GM12875 (cell line): ENCODE data around the gene HOXB5.

Experiments
- H3K4me3 ChIP-seq: one replicate; pipeline ENCODE4 v1.5.1; 2011; ENCODE audit warnings: low read depth, low read length, control low read depth
- CTCF ChIP-seq: IDR thresholded peaks from 2 replicates; pipeline ENCODE4 v1.5.1; 2011; ENCODE audit warnings: low read depth, mild to moderate bottlenecking, control low read depth, inconsistent platforms, low read length, moderate library complexity, borderline replicate concordance; ENCODE audit not compliant: insufficient read depth

The HOXB5 gene

GRCh38 chr17:48542114-48542656, 51.4 kb downstream of the HOXB5 start:
- TF ChIP-seq CTCF: no peak
- peak overlapping the region; percentile 80 for H3K4me3 ChIP-seq

- H3K4me3 ChIP-seq: peak overlapping the region; percentile 80
- TF ChIP-seq CTCF: no peak
Observed at GRCh38 chr17:48541577-48542113, 51.9 kb downstream of the HOXB5 start.
